Fibroblast of the aortic adventitia (primary cell): ENCODE measurements around the gene STOML1. TPM values are rescaled to one million over a fixed set of nuclear protein-coding genes. Genes with fewer than 3 reads are reported as not detected.
A peak's percentile ranks its signal among the peaks of the same experiment; 100 is the strongest.

Source experiments
- DNase-seq: peaks from one replicate; pipeline ENCODE4 v3.0.0-alpha.2; 2010; ENCODE audit warnings: low read depth
- H3K4me3 ChIP-seq: 2 replicates; pipeline ENCODE4 v1.5.1; 2011; ENCODE audit warnings: low read depth, mild to moderate bottlenecking, control low read depth, low read length, moderate library complexity
- CTCF ChIP-seq: IDR thresholded peaks from 2 replicates; pipeline ENCODE4 v1.5.1; 2011; ENCODE audit warnings: mild to moderate bottlenecking, low read length, control low read depth, inconsistent platforms; ENCODE audit not compliant: insufficient read depth
- total RNA-seq: library from RNA; depleted of rRNA; stranded (reverse); fragments of >200 nt; gene quantifications from 2 replicates; pipeline ENCODE4 v1.2.3, GENCODE V29; 2012; ENCODE audit warnings: low replicate concordance

The STOML1 gene
- total RNA-seq, 1 donor, result 19.0 TPM

- no peak for DNase-seq
- TF ChIP-seq CTCF, result no peak
- peak overlapping the region; percentile 72 for H3K4me3 ChIP-seq
Observed at GRCh38 chr15:73997986-73998385, 5.9 kb upstream of the STOML1 start.

- TF ChIP-seq CTCF, result no peak
- peak overlapping the region; percentile 72 for H3K4me3 ChIP-seq
- peak; percentile 70 for DNase-seq
Observed at GRCh38 chr15:73996939-73997338, 4.8 kb upstream of the STOML1 start.

GRCh38 chr15:73996267-73996666 is 4.2 kb upstream of the STOML1 start:
- H3K4me3 ChIP-seq, result peak overlapping the region; percentile 72
- no peak for TF ChIP-seq CTCF
- no peak for DNase-seq

GRCh38 chr15:73994912-73995622 is 3.0 kb upstream of the STOML1 start:
- no peak for TF ChIP-seq CTCF
- peak; percentile 35 for DNase-seq
- H3K4me3 ChIP-seq, result peak overlapping the region; percentile 72

- peak; percentile 92 for DNase-seq
- peak within 1 kb of the TSS; percentile 72 for H3K4me3 ChIP-seq
- TF ChIP-seq CTCF, result no peak
Observed at GRCh38 chr15:73994413-73994883, 2.4 kb upstream of the STOML1 start, which contains the start of gene PML. TSS of gene PML (plus strand) at chr15:73994716. CDS start at chr15:73994813, 97 bp downstream.

GRCh38 chr15:73993211-73993994 is 1.3 kb upstream of the STOML1 start:
- DNase-seq, result no peak
- TF ChIP-seq CTCF, result no peak
- peak overlapping the region; percentile 72 for H3K4me3 ChIP-seq
